AG09319 (cell line): ENCODE results near the gene TRRAP.

ENCODE experiments used
- DNase-seq: peaks from one replicate; pipeline ENCODE4 v3.0.0-alpha.2; 2010; ENCODE audit warnings: low read depth; ENCODE audit errors: extremely low read depth
- TF ChIP-seq, protein P1 (sequence below): IDR thresholded peaks from 2 replicates; pipeline ENCODE4 v1.5.1; 2011; ENCODE audit warnings: low read depth, mild to moderate bottlenecking, inconsistent platforms, low read length, moderate library complexity

Gene TRRAP

DNA sequence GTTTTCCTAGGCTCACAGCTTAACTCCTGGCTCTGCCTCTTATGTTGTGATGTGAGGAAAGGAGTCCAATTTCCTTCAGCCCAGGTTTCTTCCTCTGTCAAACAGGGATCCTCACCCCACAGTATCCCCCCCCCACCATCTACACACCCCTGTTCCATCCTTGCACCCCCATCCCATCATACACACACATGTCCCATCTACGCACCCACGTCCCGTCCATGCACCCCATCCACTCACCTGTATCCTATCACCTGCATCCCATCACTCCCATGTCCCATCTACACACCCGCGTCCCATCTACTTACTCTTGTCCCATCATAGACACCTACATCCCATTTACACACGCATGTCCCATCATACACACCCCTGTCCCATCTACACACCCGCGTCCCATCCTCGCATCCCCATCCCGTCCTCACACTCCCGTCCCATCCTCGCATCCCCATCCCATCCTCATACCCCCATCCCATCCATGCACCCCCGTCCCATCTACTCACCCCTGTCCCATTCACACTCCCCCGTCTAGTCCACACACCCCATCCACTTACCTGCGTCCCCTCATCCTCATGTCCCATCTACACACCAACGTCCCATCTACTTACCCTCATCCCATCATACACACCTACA is 117.3 kb downstream of the TRRAP start:
- TF ChIP-seq, protein P1, sequence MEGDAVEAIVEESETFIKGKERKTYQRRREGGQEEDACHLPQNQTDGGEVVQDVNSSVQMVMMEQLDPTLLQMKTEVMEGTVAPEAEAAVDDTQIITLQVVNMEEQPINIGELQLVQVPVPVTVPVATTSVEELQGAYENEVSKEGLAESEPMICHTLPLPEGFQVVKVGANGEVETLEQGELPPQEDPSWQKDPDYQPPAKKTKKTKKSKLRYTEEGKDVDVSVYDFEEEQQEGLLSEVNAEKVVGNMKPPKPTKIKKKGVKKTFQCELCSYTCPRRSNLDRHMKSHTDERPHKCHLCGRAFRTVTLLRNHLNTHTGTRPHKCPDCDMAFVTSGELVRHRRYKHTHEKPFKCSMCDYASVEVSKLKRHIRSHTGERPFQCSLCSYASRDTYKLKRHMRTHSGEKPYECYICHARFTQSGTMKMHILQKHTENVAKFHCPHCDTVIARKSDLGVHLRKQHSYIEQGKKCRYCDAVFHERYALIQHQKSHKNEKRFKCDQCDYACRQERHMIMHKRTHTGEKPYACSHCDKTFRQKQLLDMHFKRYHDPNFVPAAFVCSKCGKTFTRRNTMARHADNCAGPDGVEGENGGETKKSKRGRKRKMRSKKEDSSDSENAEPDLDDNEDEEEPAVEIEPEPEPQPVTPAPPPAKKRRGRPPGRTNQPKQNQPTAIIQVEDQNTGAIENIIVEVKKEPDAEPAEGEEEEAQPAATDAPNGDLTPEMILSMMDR, result no peak

GRCh38 chr7:98996150-98996552 is 117.8 kb downstream of the TRRAP start:
- DNase-seq, result no peak
- TF ChIP-seq, protein P1, result no peak

More for the DNA sequence above, 117.3 kb downstream of the TRRAP start:
- no peak for DNase-seq

DNA sequence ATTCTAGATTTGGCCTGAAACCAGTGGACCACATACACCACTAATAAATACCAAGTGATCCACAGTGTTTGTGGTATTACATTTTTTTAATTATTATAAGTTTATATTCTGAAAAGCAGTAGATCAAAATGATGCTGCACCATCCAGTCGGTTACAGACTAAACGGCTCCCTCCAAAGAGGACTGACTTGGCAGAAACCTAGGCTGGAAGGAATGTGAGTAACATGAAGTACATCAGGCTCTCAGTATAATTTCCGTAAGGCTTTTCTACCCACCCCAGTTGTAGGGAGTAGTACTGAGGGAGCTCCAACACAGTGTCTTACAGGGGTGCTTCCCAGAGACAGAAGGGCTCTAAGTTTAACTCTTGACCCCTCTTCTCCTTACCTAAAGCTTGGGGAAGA is 119.5 kb downstream of the TRRAP start:
- TF ChIP-seq, protein P1, result no peak
- no peak for DNase-seq

DNA sequence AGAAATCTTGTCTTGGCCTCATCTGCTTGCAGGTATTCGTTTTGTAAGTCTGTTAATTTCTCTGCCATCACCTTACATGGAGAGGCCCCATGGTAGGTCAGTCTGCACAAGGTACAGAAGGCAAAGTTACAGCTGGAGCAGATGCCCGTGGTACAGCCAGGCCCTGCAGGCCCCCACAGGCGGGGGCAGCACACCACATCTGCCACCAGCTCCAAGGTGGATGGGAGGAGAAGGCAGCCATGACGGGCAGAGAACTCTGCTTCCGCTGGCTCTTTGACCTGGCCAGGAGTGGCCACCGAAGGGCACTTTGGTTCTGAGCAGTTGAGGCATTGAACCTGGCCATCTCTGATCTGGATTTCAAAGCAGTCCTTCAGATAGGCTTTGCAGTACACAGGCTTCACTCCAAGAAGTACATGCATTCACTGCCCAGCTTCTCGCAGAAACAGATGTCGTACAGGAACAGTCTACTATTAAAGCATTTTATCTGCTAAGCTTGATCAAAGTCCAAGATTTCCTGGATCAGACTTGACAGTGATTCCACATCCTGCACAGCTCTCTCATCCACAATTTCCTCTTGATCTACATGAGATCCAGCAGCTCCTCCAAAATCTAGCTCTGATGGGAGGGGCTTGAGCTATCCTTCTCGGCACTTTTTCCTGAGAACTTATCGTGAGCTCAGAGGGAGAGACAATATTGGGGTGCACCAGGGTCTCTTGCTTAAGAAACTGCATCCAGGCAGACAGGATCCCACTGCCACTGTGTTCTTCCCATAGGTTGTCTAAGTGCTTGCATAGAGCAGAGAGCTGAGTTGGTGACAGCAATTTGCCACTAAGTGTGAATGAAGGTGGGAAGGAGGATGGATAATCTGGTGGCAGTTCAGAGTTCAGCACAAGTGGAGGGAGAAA is 120.7 kb downstream of the TRRAP start:
- TF ChIP-seq, protein P1, result no peak
- no peak for DNase-seq

- no peak for DNase-seq
- TF ChIP-seq, protein P1, result no peak
Observed at GRCh38 chr7:99000196-99000903, 122.0 kb downstream of the TRRAP start.

- TF ChIP-seq, protein P1, result no peak
- DNase-seq, result no peak
Observed at GRCh38 chr7:99000904-99001465, 122.7 kb downstream of the TRRAP start.
